ENCODE measurements around the gene DMRTB1.

- TF ChIP-seq CTCF (IDR thresholded peaks at IDR 0.05) (no peak), REST (IDR thresholded peaks at IDR 0.05; ENCODE audit: insufficient read depth in 1 of 2, low read depth in 2 of 2, low read length in 1 of 2) (no peak), SIN3A (IDR thresholded peaks at IDR 0.05; ENCODE audit: borderline replicate concordance, insufficient read depth, low read depth, low read length) (no peak), POLR2AphosphoS5 (IDR thresholded peaks at IDR 0.05; ENCODE audit: low read depth, low read length) (no peak)
These were observed 38.0 kb upstream of the DMRTB1 start for GRCh38 chr1:53421208-53421607.
